ENCODE results near the gene SLC39A1. TPM values are rescaled to one million over a fixed set of nuclear protein-coding genes. Genes with fewer than 3 reads are reported as not detected.

Gene SLC39A1
- total RNA-seq, 2 experiments from 2014 or later, result 41.6 to 44.2 TPM

DNA sequence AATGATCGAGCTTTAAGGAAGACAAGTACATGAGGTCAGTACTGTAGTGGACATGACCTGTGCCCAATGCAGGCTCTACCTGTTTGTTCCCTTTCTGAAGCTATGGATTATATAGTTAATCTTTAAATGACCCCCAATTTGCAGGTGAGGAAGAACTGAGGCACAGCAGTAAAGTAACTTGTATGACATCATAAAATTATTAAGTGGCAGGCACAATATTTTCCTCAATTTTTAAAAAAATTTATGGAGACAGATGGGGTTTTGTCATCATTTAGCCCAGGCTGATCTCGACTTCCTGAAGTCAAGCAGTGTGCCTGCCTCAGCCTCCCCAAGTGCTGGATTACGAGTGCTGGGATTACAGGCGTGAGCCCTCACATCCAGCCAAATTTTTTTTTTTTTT is 36.9 kb downstream of the SLC39A1 start:
- Histone ChIP-seq H2AFZ (ENCODE audit: low read length) (no peak overlapping the region), H3K27ac (ENCODE audit: low read depth, low read length, poor library complexity, severe bottlenecking) (no peak overlapping the region)
- no TSS peak for BruUV-seq (replicated peaks)

DNA sequence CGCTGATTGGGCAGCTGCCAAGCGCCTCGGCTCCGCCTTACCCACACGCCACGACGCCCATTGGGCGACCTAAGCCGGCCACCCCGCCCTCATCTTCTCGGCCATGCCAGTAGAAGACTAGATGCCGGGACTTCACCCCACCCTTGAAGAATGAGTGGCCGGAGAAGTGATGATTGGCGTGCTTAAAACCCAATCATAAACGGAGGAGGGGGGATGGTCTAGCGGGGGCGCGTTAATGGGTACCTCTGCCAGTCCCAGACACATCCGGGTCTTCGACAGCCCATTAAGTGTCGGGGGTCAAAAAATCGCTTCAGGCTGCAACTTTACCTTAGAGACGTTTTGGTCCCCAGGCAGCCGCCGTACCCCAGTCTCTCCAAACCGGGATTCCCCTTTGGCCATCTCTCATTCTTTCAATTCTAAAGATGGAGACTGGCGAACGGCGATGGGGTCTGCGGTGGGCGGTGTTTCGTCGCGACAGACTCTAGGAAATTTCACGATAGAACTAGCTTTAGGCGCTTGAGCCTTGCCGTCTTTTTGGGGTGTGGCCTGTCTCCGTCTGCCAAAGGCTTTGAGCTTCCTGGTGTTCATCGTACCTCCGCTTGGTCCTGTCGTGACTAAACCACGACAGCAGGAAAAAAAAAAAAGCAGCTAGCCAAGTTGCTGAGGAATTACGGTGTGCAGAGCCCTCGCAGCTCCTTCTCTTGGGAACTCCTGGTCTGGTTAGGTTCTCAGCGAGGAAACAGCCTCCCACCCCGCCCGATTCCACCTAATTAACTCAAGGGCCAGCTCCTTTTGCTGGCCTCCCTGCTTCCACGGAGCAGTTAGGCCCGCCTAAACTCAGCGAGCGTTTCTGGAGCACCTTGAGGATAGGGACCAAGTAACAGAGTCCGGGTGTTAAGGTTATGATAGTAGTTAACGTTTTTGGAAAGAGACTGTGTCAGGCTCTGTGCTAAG is 40.1 kb downstream of the SLC39A1 start, which contains the start of gene GATAD2B:
Gene GATAD2B, minus strand, starts transcription at position 1 of the 954 bp plus-strand sequence. CDS start 94,625 bp downstream, outside the sequence.
- H3K79me2 ChIP-seq (ENCODE audit: insufficient read depth, low read depth, low read length), result peaks cover 40% of the 10 kb centered on the region
- no peaks in the 10 kb centered on the region for H3K9me2 ChIP-seq (ENCODE audit: insufficient read depth, low read length)
- H3K9me3 ChIP-seq (ENCODE audit: low read length), result no peaks in the 10 kb centered on the region
- POLR2A ChIA-PET, result interaction anchor here (0.6 to 4.1 kb wide), 17 partner anchors 15 to 1093 kb away, joined by 3 to 32 read pairs (median 4); partner anchors contain the start of genes CREB3L4, DENND4B, JTB and SLC39A1
- TF ChIP-seq, protein P1, sequence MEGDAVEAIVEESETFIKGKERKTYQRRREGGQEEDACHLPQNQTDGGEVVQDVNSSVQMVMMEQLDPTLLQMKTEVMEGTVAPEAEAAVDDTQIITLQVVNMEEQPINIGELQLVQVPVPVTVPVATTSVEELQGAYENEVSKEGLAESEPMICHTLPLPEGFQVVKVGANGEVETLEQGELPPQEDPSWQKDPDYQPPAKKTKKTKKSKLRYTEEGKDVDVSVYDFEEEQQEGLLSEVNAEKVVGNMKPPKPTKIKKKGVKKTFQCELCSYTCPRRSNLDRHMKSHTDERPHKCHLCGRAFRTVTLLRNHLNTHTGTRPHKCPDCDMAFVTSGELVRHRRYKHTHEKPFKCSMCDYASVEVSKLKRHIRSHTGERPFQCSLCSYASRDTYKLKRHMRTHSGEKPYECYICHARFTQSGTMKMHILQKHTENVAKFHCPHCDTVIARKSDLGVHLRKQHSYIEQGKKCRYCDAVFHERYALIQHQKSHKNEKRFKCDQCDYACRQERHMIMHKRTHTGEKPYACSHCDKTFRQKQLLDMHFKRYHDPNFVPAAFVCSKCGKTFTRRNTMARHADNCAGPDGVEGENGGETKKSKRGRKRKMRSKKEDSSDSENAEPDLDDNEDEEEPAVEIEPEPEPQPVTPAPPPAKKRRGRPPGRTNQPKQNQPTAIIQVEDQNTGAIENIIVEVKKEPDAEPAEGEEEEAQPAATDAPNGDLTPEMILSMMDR (conservative IDR thresholded peaks at IDR 0.05; ENCODE audit: low read length), result no peak
- no peak for TF ChIP-seq EZH2phosphoT487 (IDR thresholded peaks at IDR 0.05; ENCODE audit: borderline replicate concordance, low read depth, low read length)
- CTCF ChIA-PET (ENCODE audit: unreplicated experiment), result interaction anchor here (0.9 kb wide), 1 partner anchor 22 kb away, joined by 4 read pairs; no protein-coding TSS in a partner anchor
- peak within 1 kb of the TSS; percentile 97 for H3K4me3 ChIP-seq (ENCODE audit: low read depth, low read length, poor library complexity, severe bottlenecking)
- intact Hi-C loops (cut with micrococcal nuclease; ENCODE audit: unreplicated experiment), result loop anchor here (1.0 to 5.0 kb wide), 6 partner anchors 23 to 126 kb away; partner anchors contain the start of genes CREB3L4, DENND4B, JTB and SLC39A1
- peak within 1 kb of the TSS; percentile 95 for H3K4me2 ChIP-seq (ENCODE audit: low read length)
- peak within 1 kb of the TSS; percentile 90 for H3K27ac ChIP-seq (ENCODE audit: low read depth, low read length, poor library complexity, severe bottlenecking)
- H3K4me1 ChIP-seq (ENCODE audit: insufficient read depth, low read length, poor library complexity, severe bottlenecking), result peaks cover 28% of the 10 kb centered on the region
- TSS peak; percentile 97 for BruUV-seq (replicated peaks)
- H4K20me1 ChIP-seq (ENCODE audit: insufficient read depth, low read length), result peaks cover 23% of the 10 kb centered on the region; the same call in 1 of the 2 replicates
- peaks cover 24% of the 10 kb centered on the region for H3K36me3 ChIP-seq (ENCODE audit: insufficient read depth, low read length)
- DNase-seq (ENCODE audit: low spot score), result peak; percentile 100
- H2AFZ ChIP-seq (ENCODE audit: low read length), result peak within 1 kb of the TSS; percentile 76; the same call in 1 of the 2 replicates

More for the DNA sequence above, 36.9 kb downstream of the SLC39A1 start:
- H3K4me2 ChIP-seq (ENCODE audit: low read length), result no peak overlapping the region
- H4K20me1 ChIP-seq (ENCODE audit: insufficient read depth, low read length), result 0 out of 2 replicates have a peak, but pooled peaks cover 3% of the 10 kb centered on the region
- H3K4me1 ChIP-seq (ENCODE audit: insufficient read depth, low read length, poor library complexity, severe bottlenecking), result peaks cover 6% of the 10 kb centered on the region
- H3K9me3 ChIP-seq (ENCODE audit: low read length), result no peaks in the 10 kb centered on the region
- peaks cover 8% of the 10 kb centered on the region for H3K79me2 ChIP-seq (ENCODE audit: insufficient read depth, low read depth, low read length)
- ChIA-PET CTCF (ENCODE audit: unreplicated experiment) (no interaction called here), POLR2A (interaction anchor here (1.3 kb wide), 1 partner anchor 18 kb away, joined by 3 read pairs; no protein-coding TSS in a partner anchor)
- no peak for DNase-seq (ENCODE audit: low spot score)
- no peaks in the 10 kb centered on the region for H3K9me2 ChIP-seq (ENCODE audit: insufficient read depth, low read length)
- no peak overlapping the region for H3K4me3 ChIP-seq (ENCODE audit: low read depth, low read length, poor library complexity, severe bottlenecking)
- peaks cover 28% of the 10 kb centered on the region; the same call in 1 of the 2 replicates for H3K36me3 ChIP-seq (ENCODE audit: insufficient read depth, low read length)
- intact Hi-C loops (cut with micrococcal nuclease; ENCODE audit: unreplicated experiment), result no loop called here
- TF ChIP-seq, protein P1 (conservative IDR thresholded peaks at IDR 0.05; ENCODE audit: low read length), result no peak
- TF ChIP-seq EZH2phosphoT487 (IDR thresholded peaks at IDR 0.05; ENCODE audit: borderline replicate concordance, low read depth, low read length), result no peak
